ENCODE results near the gene NPW. TPM values are rescaled to one million over a fixed set of nuclear protein-coding genes. Genes with fewer than 3 reads are reported as not detected.
A peak's percentile ranks its signal among the peaks of the same experiment; 100 is the strongest.

Gene NPW
- total and polyA plus RNA-seq, 9 of the 15 experiments (the other 6 are each of a cell fraction or from before 2014, with no cell fraction given), result 0.14 to 4.0 (median 2.6) TPM; not detected in 4

- no peak overlapping the region for H2AFZ ChIP-seq (ENCODE audit: low read depth, low read length)
- H3K4me2 ChIP-seq (ENCODE audit: insufficient read depth, low read length), result no peak overlapping the region
- BruUV-seq (replicated peaks), result no TSS peak
- ChIA-PET POLR2A (interaction anchor here (0.7 to 3.0 kb wide), 4 partner anchors 14 to 649 kb away, joined by 3 to 12 read pairs (median 4); partner anchors contain the start of gene TRAF7), CTCF (ENCODE audit: low intra/inter-chr PET ratio) (no interaction called here)
- peak overlapping the region in 1 of 2 experiments; percentile 64; a peak in 2 of 4 replicates for H3K9ac ChIP-seq (ENCODE audit: insufficient read depth in 1 of 2, low read depth in 2 of 2, low read length in 2 of 2)
- H3K36me3 ChIP-seq (ENCODE audit: control insufficient read depth, insufficient read depth, low read length), result peaks cover 73% of the 10 kb centered on the region; the same call in 2 of the 3 replicates
- TF ChIP-seq NCOA4 (IDR thresholded peaks at IDR 0.05; ENCODE audit: partially characterized antibody) (no peak), RBFOX2 (IDR thresholded peaks at IDR 0.05; ENCODE audit: low read depth, low read length) (peak; percentile 69), ILK (tag; IDR thresholded peaks at IDR 0.05; ENCODE audit: borderline replicate concordance, low read depth) (no peak), RBM14 (IDR thresholded peaks at IDR 0.05; ENCODE audit: borderline replicate concordance, insufficient read depth, low read depth, low read length) (peak; percentile 11; the same call in 1 of the 2 replicates), GTF2F1 (IDR thresholded peaks at IDR 0.05; ENCODE audit: low read depth, low read length) (no peak), KLF13 (tag; IDR thresholded peaks at IDR 0.05; ENCODE audit: borderline replicate concordance, low read depth) (no peak), POLR2AphosphoS2 (IDR thresholded peaks at IDR 0.05; ENCODE audit: low read length) (no peak), EHMT2 (IDR thresholded peaks at IDR 0.05) (no peak), ETV6 (IDR thresholded peaks at IDR 0.05; ENCODE audit: borderline replicate concordance in 1 of 2, low read depth in 2 of 2, low read length in 1 of 2) (no peak), ETV6 (CRISPR knock-in tag; IDR thresholded peaks at IDR 0.05; ENCODE audit: borderline replicate concordance) (no peak), FOXM1 (IDR thresholded peaks at IDR 0.05; ENCODE audit: low read depth) (no peak), FOXM1 (CRISPR knock-in tag; IDR thresholded peaks at IDR 0.05; ENCODE audit: low read depth) (no peak), ZFP1 (CRISPR knock-in tag; IDR thresholded peaks at IDR 0.05) (no peak), HNRNPL (IDR thresholded peaks at IDR 0.05; ENCODE audit: low read depth, low read length) (no peak), POLR2G (IDR thresholded peaks at IDR 0.05; ENCODE audit: low read depth, low read length) (peak; percentile 1), PHB (CRISPR knock-in tag; IDR thresholded peaks at IDR 0.05) (no peak), ZNF253 (CRISPR knock-in tag; conservative IDR thresholded peaks at IDR 0.05) (no peak), CBFB (CRISPR knock-in tag; IDR thresholded peaks at IDR 0.05) (peak; percentile 18; the same call in 1 of the 2 replicates), KDM4B (IDR thresholded peaks at IDR 0.05; ENCODE audit: borderline replicate concordance in 2 of 2, low read depth in 1 of 2) (no peak)
- intact Hi-C loops (cut with micrococcal nuclease) (no loop called here), in situ Hi-C loops (cut with MboI) (no loop called here)
- H3K4me1 ChIP-seq (replicated peaks in 1 of 2; ENCODE audit: control insufficient read depth in 2 of 2, insufficient read depth in 2 of 2, low read length in 2 of 2), result peaks cover 25 to 95% of the 10 kb centered on the region in 2 experiments
- H3K79me2 ChIP-seq (ENCODE audit: control insufficient read depth, insufficient read depth, low read length), result peaks cover 79% of the 10 kb centered on the region
- no peaks in the 10 kb centered on the region for H3K9me3 ChIP-seq (replicated peaks; ENCODE audit: control insufficient read depth, insufficient read depth, low read depth, low read length)
- DNase-seq (ENCODE audit: extremely low read depth in 1 of 4, low spot score in 3 of 4), result no peak
- WGBS (ENCODE audit: insufficient coverage, low coverage, missing lambda C conversion rate), result 89% methylated on average over 14 of the region's 21 CpGs
- H3K27me3 ChIP-seq (ENCODE audit: control insufficient read depth in 2 of 2, insufficient read depth in 2 of 2, low read length in 2 of 2), result no peaks in the 10 kb centered on the region
- H3K9me1 ChIP-seq (ENCODE audit: control insufficient read depth, insufficient read depth, low read length), result peaks cover 19% of the 10 kb centered on the region
- no peak overlapping the region for H3K4me3 ChIP-seq
- H3K27ac ChIP-seq (ENCODE audit: extremely low read depth, low read depth, low read length), result no peak overlapping the region
- H4K20me1 ChIP-seq (replicated peaks; ENCODE audit: control insufficient read depth, insufficient read depth, low read length), result peaks cover 46% of the 10 kb centered on the region
- ATAC-seq, result no peak
- FAIRE-seq, result no peak
These were observed 13.9 kb upstream of the NPW start for GRCh38 chr16:2005646-2006045.

All from K562 (cell line).